Measurements from ENCODE around the gene GHDC. TPM values are rescaled to one million over a fixed set of nuclear protein-coding genes. Genes with fewer than 3 reads are reported as not detected.

Gene GHDC
- total and polyA plus RNA-seq, 2 of the 13 experiments (the other 11 are each of a cell fraction or from before 2014, with no cell fraction given): 15.4 to 22.5 TPM

DNA sequence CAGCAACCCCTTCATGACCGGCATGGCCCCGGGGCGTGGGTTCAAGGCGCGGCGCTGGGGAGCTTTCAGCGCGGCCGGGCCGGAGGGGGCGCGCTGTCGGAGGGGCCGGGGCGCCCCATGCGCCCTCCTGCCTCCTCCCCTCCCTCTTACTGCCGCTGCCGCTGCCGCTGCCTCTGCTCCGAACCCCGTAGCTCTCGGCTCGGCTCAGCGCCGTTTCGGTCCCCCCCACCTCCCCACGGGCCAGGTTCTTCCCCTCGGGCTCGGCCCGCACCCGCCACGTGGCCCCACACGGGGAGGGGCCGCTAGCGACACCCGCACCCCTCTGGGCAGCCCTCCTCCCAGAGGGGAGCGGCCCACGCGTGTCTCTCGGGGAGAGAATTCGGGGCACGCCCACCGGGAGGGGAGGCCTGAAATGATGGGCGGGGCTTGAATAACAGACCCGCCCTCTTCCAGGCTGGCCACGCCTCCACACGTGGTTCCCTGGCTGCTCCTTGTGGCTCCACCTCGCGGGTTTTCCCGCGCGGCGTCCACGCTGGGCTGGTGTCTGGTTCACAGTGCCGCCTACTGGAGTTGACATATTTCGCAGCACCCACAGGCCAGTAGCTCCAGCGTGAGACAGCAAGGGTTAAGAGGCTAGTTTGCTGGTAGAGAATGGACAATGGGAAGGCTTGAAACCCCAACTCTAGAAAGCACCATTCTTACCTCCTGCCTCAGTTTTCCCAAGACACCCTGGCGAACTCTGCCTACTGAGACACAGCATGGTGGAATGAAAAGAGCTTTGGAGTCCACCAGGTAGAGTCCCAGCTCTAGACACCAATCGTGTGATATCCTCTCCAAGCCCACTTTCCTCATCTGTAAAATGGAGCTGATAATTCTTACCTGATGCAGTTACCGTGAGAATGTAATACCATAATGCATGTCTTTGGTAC is 13.1 kb downstream of the GHDC start, which contains the start of gene KCNH4 (continued):
- TF ChIP-seq PHF21A (CRISPR knock-in tag; IDR thresholded peaks at IDR 0.05) (no peak; the same call in 1 of the 2 replicates), ZNF510 (CRISPR knock-in tag; IDR thresholded peaks at IDR 0.05; ENCODE audit: low read depth) (no peak), MATR3 (CRISPR knock-in tag; IDR thresholded peaks at IDR 0.05) (no peak), ZNF256 (CRISPR knock-in tag; conservative IDR thresholded peaks at IDR 0.05) (no peak), ZNF563 (CRISPR knock-in tag; IDR thresholded peaks at IDR 0.05) (no peak), ARHGAP35 (CRISPR knock-in tag; IDR thresholded peaks at IDR 0.05; ENCODE audit: borderline replicate concordance) (no peak), SALL1 (CRISPR knock-in tag; IDR thresholded peaks at IDR 0.05) (peak; percentile 57; the same call in 1 of the 2 replicates), POLR2AphosphoS5 (IDR thresholded peaks at IDR 0.05; ENCODE audit: low read depth, low read length) (no peak), U2AF2 (IDR thresholded peaks at IDR 0.05; ENCODE audit: low read depth, low read length) (no peak)
- TF ChIP-seq, protein P1, sequence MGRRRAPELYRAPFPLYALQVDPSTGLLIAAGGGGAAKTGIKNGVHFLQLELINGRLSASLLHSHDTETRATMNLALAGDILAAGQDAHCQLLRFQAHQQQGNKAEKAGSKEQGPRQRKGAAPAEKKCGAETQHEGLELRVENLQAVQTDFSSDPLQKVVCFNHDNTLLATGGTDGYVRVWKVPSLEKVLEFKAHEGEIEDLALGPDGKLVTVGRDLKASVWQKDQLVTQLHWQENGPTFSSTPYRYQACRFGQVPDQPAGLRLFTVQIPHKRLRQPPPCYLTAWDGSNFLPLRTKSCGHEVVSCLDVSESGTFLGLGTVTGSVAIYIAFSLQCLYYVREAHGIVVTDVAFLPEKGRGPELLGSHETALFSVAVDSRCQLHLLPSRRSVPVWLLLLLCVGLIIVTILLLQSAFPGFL (CRISPR knock-in tag; IDR thresholded peaks at IDR 0.05): no peak
- TF ChIP-seq, protein P2, sequence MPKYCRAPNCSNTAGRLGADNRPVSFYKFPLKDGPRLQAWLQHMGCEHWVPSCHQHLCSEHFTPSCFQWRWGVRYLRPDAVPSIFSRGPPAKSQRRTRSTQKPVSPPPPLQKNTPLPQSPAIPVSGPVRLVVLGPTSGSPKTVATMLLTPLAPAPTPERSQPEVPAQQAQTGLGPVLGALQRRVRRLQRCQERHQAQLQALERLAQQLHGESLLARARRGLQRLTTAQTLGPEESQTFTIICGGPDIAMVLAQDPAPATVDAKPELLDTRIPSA (CRISPR knock-in tag; IDR thresholded peaks at IDR 0.05; ENCODE audit: borderline replicate concordance): no peak
- TF ChIP-seq, protein P3, sequence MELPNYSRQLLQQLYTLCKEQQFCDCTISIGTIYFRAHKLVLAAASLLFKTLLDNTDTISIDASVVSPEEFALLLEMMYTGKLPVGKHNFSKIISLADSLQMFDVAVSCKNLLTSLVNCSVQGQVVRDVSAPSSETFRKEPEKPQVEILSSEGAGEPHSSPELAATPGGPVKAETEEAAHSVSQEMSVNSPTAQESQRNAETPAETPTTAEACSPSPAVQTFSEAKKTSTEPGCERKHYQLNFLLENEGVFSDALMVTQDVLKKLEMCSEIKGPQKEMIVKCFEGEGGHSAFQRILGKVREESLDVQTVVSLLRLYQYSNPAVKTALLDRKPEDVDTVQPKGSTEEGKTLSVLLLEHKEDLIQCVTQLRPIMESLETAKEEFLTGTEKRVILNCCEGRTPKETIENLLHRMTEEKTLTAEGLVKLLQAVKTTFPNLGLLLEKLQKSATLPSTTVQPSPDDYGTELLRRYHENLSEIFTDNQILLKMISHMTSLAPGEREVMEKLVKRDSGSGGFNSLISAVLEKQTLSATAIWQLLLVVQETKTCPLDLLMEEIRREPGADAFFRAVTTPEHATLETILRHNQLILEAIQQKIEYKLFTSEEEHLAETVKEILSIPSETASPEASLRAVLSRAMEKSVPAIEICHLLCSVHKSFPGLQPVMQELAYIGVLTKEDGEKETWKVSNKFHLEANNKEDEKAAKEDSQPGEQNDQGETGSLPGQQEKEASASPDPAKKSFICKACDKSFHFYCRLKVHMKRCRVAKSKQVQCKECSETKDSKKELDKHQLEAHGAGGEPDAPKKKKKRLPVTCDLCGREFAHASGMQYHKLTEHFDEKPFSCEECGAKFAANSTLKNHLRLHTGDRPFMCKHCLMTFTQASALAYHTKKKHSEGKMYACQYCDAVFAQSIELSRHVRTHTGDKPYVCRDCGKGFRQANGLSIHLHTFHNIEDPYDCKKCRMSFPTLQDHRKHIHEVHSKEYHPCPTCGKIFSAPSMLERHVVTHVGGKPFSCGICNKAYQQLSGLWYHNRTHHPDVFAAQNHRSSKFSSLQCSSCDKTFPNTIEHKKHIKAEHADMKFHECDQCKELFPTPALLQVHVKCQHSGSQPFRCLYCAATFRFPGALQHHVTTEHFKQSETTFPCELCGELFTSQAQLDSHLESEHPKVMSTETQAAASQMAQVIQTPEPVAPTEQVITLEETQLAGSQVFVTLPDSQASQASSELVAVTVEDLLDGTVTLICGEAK (IDR thresholded peaks at IDR 0.05): no peak
- TF ChIP-seq, protein P3 (CRISPR knock-in tag; IDR thresholded peaks at IDR 0.05): no peak
- TF ChIP-seq, protein P4, sequence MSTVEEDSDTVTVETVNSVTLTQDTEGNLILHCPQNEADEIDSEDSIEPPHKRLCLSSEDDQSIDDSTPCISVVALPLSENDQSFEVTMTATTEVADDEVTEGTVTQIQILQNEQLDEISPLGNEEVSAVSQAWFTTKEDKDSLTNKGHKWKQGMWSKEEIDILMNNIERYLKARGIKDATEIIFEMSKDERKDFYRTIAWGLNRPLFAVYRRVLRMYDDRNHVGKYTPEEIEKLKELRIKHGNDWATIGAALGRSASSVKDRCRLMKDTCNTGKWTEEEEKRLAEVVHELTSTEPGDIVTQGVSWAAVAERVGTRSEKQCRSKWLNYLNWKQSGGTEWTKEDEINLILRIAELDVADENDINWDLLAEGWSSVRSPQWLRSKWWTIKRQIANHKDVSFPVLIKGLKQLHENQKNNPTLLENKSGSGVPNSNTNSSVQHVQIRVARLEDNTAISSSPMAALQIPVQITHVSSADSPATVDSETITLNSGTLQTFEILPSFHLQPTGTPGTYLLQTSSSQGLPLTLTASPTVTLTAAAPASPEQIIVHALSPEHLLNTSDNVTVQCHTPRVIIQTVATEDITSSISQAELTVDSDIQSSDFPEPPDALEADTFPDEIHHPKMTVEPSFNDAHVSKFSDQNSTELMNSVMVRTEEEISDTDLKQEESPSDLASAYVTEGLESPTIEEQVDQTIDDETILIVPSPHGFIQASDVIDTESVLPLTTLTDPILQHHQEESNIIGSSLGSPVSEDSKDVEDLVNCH (CRISPR knock-in tag; IDR thresholded peaks at IDR 0.05): no peak
